Liver (tissue), 9 donors: ENCODE data around the gene BCAS1. TPM values are rescaled to one million over a fixed set of nuclear protein-coding genes. Genes with fewer than 3 reads are reported as not detected.

Experiments
- DNase-seq: peaks from one replicate; pipeline ENCODE4 v3.0.0-alpha.2; 2017; ENCODE audit warnings: low spot score
- H3K27ac ChIP-seq, 2 donors: one replicate each; pipeline ENCODE4 v1.7.0; 2013; ENCODE audit warnings: inconsistent platforms in 2 of 2, low read length in 2 of 2, control low read depth in 1 of 2, low read depth in 1 of 2, mild to moderate bottlenecking in 1 of 2
- H3K27me3 ChIP-seq, 4 donors: one replicate each; pipeline versions ENCODE4 v1.6.1 to v1.7.0; 2013; ENCODE audit warnings: low read length in 3 of 4, inconsistent platforms in 1 of 4, mild to moderate bottlenecking in 1 of 4, moderate library complexity in 1 of 4; ENCODE audit not compliant: control insufficient read depth in 4 of 4, insufficient read depth in 4 of 4
- H3K36me3 ChIP-seq, 4 donors: one replicate each; pipeline versions ENCODE4 v1.6.1 to v1.7.0; 2013; ENCODE audit warnings: low read length in 3 of 4, mild to moderate bottlenecking in 3 of 4, low read depth in 1 of 4, moderate library complexity in 1 of 4; ENCODE audit not compliant: control insufficient read depth in 4 of 4, insufficient read depth in 3 of 4
- H3K4me1 ChIP-seq, 4 donors: one replicate each; pipeline versions ENCODE4 v1.6.1 to v1.7.0; 2013; ENCODE audit warnings: low read length in 3 of 4, mild to moderate bottlenecking in 3 of 4, moderate library complexity in 1 of 4; ENCODE audit not compliant: control insufficient read depth in 4 of 4, insufficient read depth in 4 of 4
- H3K4me3 ChIP-seq, 3 donors: one replicate each; pipeline versions ENCODE4 v1.6.1 to v1.7.0; 2013; ENCODE audit warnings: low read length in 3 of 3, control low read depth in 1 of 3, low read depth in 1 of 3, mild to moderate bottlenecking in 1 of 3
- H3K9ac ChIP-seq, 2 donors: one replicate each; pipeline ENCODE4 v1.7.0; 2013; ENCODE audit warnings: low read length in 2 of 2, mild to moderate bottlenecking in 2 of 2, moderate library complexity in 2 of 2, control low read depth in 1 of 2, low read depth in 1 of 2
- H3K9me3 ChIP-seq, 4 donors: one replicate each; pipeline versions ENCODE4 v1.6.1 to v1.7.0; 2013; ENCODE audit warnings: low read length in 3 of 4; ENCODE audit not compliant: control insufficient read depth in 4 of 4
- ATF3 ChIP-seq: IDR thresholded peaks from 2 replicates; pipeline ENCODE4 v1.6.1; 2016; ENCODE audit warnings: antibody characterized with exemption
- CTCF ChIP-seq: fragments of 150-350 bp; IDR thresholded peaks from 2 replicates; pipeline ENCODE4 v1.5.1; 2017; ENCODE audit warnings: improper control_type of control experiment, low read depth, low read length; ENCODE audit not compliant: missing input control
- EGR1 ChIP-seq, 2 donors: IDR thresholded peaks; 2 replicates each; pipeline ENCODE4 v1.6.1; 2016 to 2018; ENCODE audit warnings: antibody characterized with exemption in 2 of 2, low read depth in 2 of 2
- FOXA1 ChIP-seq: IDR thresholded peaks from 2 replicates; pipeline ENCODE4 v1.6.1; 2016; ENCODE audit warnings: antibody characterized with exemption
- FOXA2 ChIP-seq: IDR thresholded peaks from 2 replicates; pipeline ENCODE4 v1.6.1; 2016; ENCODE audit warnings: antibody characterized with exemption
- GABPA ChIP-seq, 2 donors: IDR thresholded peaks in 1 of 2; conservative IDR thresholded peaks in 1 of 2; 2 replicates each; pipeline ENCODE4 v1.6.1; 2016; ENCODE audit warnings: antibody characterized with exemption in 2 of 2, mild to moderate bottlenecking in 1 of 2, moderate library complexity in 1 of 2
- HNF4A ChIP-seq, 2 donors: conservative IDR thresholded peaks; 2 replicates each; pipeline ENCODE4 v1.6.1; 2016; ENCODE audit warnings: antibody characterized with exemption in 2 of 2, mild to moderate bottlenecking in 2 of 2
- HNF4G ChIP-seq: IDR thresholded peaks from 2 replicates; pipeline ENCODE4 v1.6.1; 2016; ENCODE audit warnings: antibody characterized with exemption
- JUND ChIP-seq, 2 donors: IDR thresholded peaks; 2 replicates each; pipeline ENCODE4 v1.6.1; 2016; ENCODE audit warnings: antibody characterized with exemption in 2 of 2
- MAX ChIP-seq: IDR thresholded peaks from 2 replicates; pipeline ENCODE4 v1.6.1; 2016; ENCODE audit warnings: antibody characterized with exemption
- NR2F2 ChIP-seq: IDR thresholded peaks from 2 replicates; pipeline ENCODE4 v1.6.1; 2016; ENCODE audit warnings: antibody characterized with exemption
- RAD21 ChIP-seq, 2 donors: IDR thresholded peaks; 2 replicates each; pipeline ENCODE4 v1.6.1; 2016; ENCODE audit warnings: antibody characterized with exemption in 2 of 2, mild to moderate bottlenecking in 2 of 2
- REST ChIP-seq: IDR thresholded peaks from 2 replicates; pipeline ENCODE4 v1.6.1; 2016; ENCODE audit warnings: antibody characterized with exemption, mild to moderate bottlenecking
- RXRA ChIP-seq, 2 donors: IDR thresholded peaks; 2 replicates each; pipeline ENCODE4 v1.6.1; 2017 to 2018; ENCODE audit warnings: antibody characterized with exemption in 2 of 2, mild to moderate bottlenecking in 1 of 2
- SP1 ChIP-seq: IDR thresholded peaks from 2 replicates; pipeline ENCODE4 v1.6.1; 2018; ENCODE audit warnings: antibody characterized with exemption, mild to moderate bottlenecking
- TAF1 ChIP-seq: conservative IDR thresholded peaks from 2 replicates; pipeline ENCODE4 v1.6.1; 2016; ENCODE audit warnings: antibody characterized with exemption, mild to moderate bottlenecking
- YY1 ChIP-seq: IDR thresholded peaks from 2 replicates; pipeline ENCODE4 v1.6.1; 2016; ENCODE audit warnings: antibody characterized with exemption, mild to moderate bottlenecking
- ZBTB33 ChIP-seq: IDR thresholded peaks from 2 replicates; pipeline ENCODE4 v1.6.1; 2016; ENCODE audit warnings: antibody characterized with exemption
- WGBS: extraction: QIAGEN DNeasy Blood & Tissue Kit; methylation state at CpG from one replicate; pipeline ENCODE4 v1.1.7; 2013; 5-methylcytosine and 5-hydroxymethylcytosine counted together
- polyA plus RNA-seq, 2 donors: library from polyadenylated mRNA; stranded (reverse) in 1 of 2; unstranded in 1 of 2; fragments of 200-250 nt in 1 of 2; fragments of >200 nt in 1 of 2; fragmentation: Nextera tagmentation in 1 of 2; extraction: Ambion mirVana in 1 of 2; gene quantifications; one replicate each; pipeline versions ENCODE4 v1.2.1 to v1.2.3, GENCODE V29; 2013 to 2015
- total RNA-seq, 2 donors: library from RNA; depleted of rRNA; stranded (reverse); fragments of >200 nt; gene quantifications; one replicate each; pipeline ENCODE4 v1.2.3, GENCODE V29; 2014
- donor health status: healthy.
- donor health status: healthy.
- donor health status: healthy.
- donor health status: healthy.
- donor health status: healthy.

BCAS1 gene
- total and polyA plus RNA-seq, 4 donors, result under 0.01 to 0.93 (median 0.04) TPM

- H3K4me3 ChIP-seq, result no peak overlapping the region
- TF ChIP-seq FOXA2 (no peak), ZBTB33 (no peak), FOXA1 (no peak), SP1 (no peak), GABPA (IDR thresholded peaks at IDR 0.05 in 1 of 2, conservative IDR thresholded peaks at IDR 0.05 in 1 of 2) (no peak)
- 88% methylated on average over 4 of the region's 4 CpGs for WGBS
- peaks cover 9 to 47% (median 42%) of the 10 kb centered on the region in 4 donors for H3K4me1 ChIP-seq
- no peak overlapping the region for H3K9ac ChIP-seq
- no peak for DNase-seq
- H3K27me3 ChIP-seq, result no peaks in the 10 kb centered on the region
- no peaks in the 10 kb centered on the region for H3K9me3 ChIP-seq
- no peaks in the 10 kb centered on the region for H3K36me3 ChIP-seq
- peak overlapping the region; percentile 76 to 95 for H3K27ac ChIP-seq
Measured at GRCh38 chr20:54104781-54105180, 34.4 kb upstream of the BCAS1 start.

- DNase-seq, result no peak
- WGBS, result 30% methylated on average over 6 of the region's 6 CpGs
- Histone ChIP-seq H3K9ac (peak overlapping the region; percentile 30 to 86), H3K4me1 (peaks cover 9 to 47% (median 42%) of the 10 kb centered on the region in 4 donors), H3K4me3 (peak overlapping the region in 2 of 3 donors; percentile 12 to 24), H3K36me3 (no peaks in the 10 kb centered on the region), H3K27me3 (no peaks in the 10 kb centered on the region), H3K27ac (peak overlapping the region; percentile 95 to 96), H3K9me3 (no peaks in the 10 kb centered on the region)
- TF ChIP-seq JUND (IDR thresholded peaks at IDR 0.05) (peak; percentile 88 to 94), RXRA (IDR thresholded peaks at IDR 0.05) (peak; percentile 100), FOXA2 (peak; percentile 72), FOXA1 (peak; percentile 89), CTCF (peak; percentile 16), REST (peak; percentile 84), HNF4G (peak; percentile 95), SP1 (peak; percentile 99), GABPA (IDR thresholded peaks at IDR 0.05 in 1 of 2, conservative IDR thresholded peaks at IDR 0.05 in 1 of 2) (no peak), ZBTB33 (peak; percentile 87), YY1 (peak; percentile 82), HNF4A (conservative IDR thresholded peaks at IDR 0.05) (peak; percentile 95 to 97), TAF1 (no peak), EGR1 (IDR thresholded peaks at IDR 0.05; ENCODE audit: low read depth in 2 of 2) (peak; percentile 61 to 85), NR2F2 (peak; percentile 96), ATF3 (peak; percentile 69), RAD21 (IDR thresholded peaks at IDR 0.05) (peak; percentile 42 to 65), MAX (peak; percentile 86)
Measured at GRCh38 chr20:54103762-54104600, 33.6 kb upstream of the BCAS1 start.
